Spleen (tissue), 7 donors: ENCODE data around the gene TRHDE.

Experiments used
- POLR2A ChIP-seq, 3 donors: fragments of 450-650 bp; IDR thresholded peaks; one replicate each; pipeline ENCODE4 v1.5.1; 2017; ENCODE audit warnings: antibody characterized with exemption in 3 of 3, mild to moderate bottlenecking in 1 of 3
- POLR2AphosphoS5 ChIP-seq, 3 donors: sonication (generic); formaldehyde crosslinking; IDR thresholded peaks; one replicate each; pipeline ENCODE4 v1.5.1; 2017; ENCODE audit warnings: antibody characterized with exemption in 3 of 3
- TF ChIP-seq, protein P1 (sequence below), 11 experiments: fragments of 200-600 bp in 7 of 11; fragments of 450-650 bp in 4 of 11; sonication (generic) in 4 of 11; IDR thresholded peaks in 8 of 11; conservative IDR thresholded peaks in 3 of 11; 1 replicate in 7 of 11; 2 replicates in 4 of 11; pipeline versions ENCODE4 v1.4.0 to v1.8.0; 2016 to 2021; ENCODE audit warnings: antibody characterized with exemption in 11 of 11, inconsistent platforms in 4 of 11, mild to moderate bottlenecking in 1 of 11
- donor health status: DM: no; HTN: no; CAD: no; lungs with moderate emphysema.
- donor health status: DM: no; HTN: no; CAD: no.
- donor health status: DM: no; HTN: no; CAD: no.

DNA sequence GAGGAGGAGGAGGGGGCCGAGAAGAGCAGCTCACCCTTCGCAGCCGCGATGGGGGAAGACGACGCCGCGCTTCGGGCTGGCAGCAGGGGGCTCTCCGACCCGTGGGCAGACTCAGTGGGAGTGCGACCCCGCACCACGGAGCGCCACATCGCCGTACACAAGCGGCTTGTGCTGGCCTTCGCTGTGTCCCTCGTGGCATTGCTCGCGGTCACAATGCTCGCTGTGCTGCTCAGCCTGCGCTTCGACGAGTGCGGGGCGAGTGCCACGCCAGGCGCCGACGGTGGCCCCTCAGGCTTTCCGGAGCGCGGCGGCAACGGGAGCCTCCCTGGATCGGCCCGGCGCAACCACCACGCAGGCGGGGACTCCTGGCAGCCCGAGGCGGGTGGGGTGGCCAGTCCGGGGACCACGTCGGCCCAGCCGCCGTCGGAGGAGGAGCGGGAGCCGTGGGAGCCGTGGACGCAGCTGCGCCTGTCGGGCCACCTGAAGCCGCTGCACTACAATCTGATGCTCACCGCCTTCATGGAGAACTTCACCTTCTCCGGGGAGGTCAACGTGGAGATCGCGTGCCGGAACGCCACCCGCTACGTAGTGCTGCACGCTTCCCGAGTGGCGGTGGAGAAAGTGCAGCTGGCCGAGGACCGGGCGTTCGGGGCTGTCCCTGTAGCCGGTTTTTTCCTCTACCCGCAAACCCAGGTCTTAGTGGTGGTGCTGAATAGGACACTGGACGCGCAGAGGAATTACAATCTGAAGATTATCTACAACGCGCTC, 745 bp downstream of the TRHDE start:
- TF ChIP-seq, protein P1, sequence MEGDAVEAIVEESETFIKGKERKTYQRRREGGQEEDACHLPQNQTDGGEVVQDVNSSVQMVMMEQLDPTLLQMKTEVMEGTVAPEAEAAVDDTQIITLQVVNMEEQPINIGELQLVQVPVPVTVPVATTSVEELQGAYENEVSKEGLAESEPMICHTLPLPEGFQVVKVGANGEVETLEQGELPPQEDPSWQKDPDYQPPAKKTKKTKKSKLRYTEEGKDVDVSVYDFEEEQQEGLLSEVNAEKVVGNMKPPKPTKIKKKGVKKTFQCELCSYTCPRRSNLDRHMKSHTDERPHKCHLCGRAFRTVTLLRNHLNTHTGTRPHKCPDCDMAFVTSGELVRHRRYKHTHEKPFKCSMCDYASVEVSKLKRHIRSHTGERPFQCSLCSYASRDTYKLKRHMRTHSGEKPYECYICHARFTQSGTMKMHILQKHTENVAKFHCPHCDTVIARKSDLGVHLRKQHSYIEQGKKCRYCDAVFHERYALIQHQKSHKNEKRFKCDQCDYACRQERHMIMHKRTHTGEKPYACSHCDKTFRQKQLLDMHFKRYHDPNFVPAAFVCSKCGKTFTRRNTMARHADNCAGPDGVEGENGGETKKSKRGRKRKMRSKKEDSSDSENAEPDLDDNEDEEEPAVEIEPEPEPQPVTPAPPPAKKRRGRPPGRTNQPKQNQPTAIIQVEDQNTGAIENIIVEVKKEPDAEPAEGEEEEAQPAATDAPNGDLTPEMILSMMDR (IDR thresholded peaks at IDR 0.05 in 8 of 11, conservative IDR thresholded peaks at IDR 0.05 in 3 of 11), result no peak
- no peak for TF ChIP-seq POLR2A (IDR thresholded peaks at IDR 0.05)
- TF ChIP-seq POLR2AphosphoS5 (IDR thresholded peaks at IDR 0.05), result peak in 1 of 3 donors; percentile 18
